ENCODE measurements around the gene AKAP17A. TPM values are rescaled to one million over a fixed set of nuclear protein-coding genes. Genes with fewer than 3 reads are reported as not detected.

The AKAP17A gene
- total RNA-seq, 1 donor from 2014 or later: 63.9 TPM

DNA sequence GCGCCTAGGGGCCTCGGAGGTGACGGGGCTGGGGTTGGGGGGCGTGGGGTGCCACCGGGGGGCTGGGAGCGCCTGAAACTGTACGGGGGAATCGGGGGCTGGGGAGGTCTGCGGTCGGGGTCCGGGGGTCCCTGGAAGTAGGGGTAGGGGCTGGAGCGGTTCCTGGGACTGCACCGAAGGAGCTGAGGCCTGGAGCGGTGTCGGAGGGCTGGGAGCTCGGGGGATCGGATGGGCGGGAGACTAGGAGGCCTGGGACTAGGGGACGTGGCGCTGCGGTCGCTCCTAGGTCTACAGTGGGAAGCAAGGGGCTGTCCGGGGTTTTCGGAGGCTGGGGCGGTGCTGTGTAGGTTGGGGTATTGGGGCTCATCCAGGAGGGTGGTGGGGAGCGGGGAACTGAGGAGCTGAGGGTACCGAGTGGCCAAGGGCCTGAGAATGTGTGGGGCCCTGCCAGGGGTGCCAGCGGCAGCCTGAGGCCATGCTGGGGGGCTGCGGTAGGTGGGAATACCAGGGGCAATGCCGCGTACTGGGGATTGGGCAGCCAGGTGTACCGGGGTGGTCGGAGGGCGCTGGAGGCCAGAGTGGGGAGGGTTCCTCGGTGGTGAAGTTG is 562 bp downstream of the AKAP17A start:
- Mint-ChIP-seq H3K36me3 (ENCODE audit: low read depth) (peaks cover 27% of the 10 kb centered on the region), H3K27me3 (ENCODE audit: insufficient read depth) (no peaks in the 10 kb centered on the region), H3K4me1 (ENCODE audit: low read depth) (peaks cover 10% of the 10 kb centered on the region), H3K4me3 (peak overlapping the region; percentile 95), H3K27ac (peak overlapping the region; percentile 93), H3K9me3 (no peaks in the 10 kb centered on the region)
- no peak for DNase-seq (ENCODE audit: low spot score)
- intact Hi-C loops (cut with micrococcal nuclease): loop anchor here (1.0 to 5.0 kb wide), 8 partner anchors 11 to 1015 kb away; partner anchors contain the start of genes P2RY8 and SLC25A6

GRCh38 chrX:1592470-1593142 is 1.2 kb downstream of the AKAP17A start:
- Mint-ChIP-seq H3K9me3 (no peaks in the 10 kb centered on the region), H3K27ac (peak overlapping the region; percentile 93), H3K36me3 (ENCODE audit: low read depth) (peaks cover 32% of the 10 kb centered on the region), H3K4me1 (ENCODE audit: low read depth) (peaks cover 10% of the 10 kb centered on the region), H3K27me3 (ENCODE audit: insufficient read depth) (no peaks in the 10 kb centered on the region), H3K4me3 (peak overlapping the region; percentile 95)
- DNase-seq (ENCODE audit: low spot score): no peak
- intact Hi-C loops (cut with micrococcal nuclease): loop anchor here (2.0 to 5.0 kb wide), 2 partner anchors 910 to 1015 kb away; no protein-coding TSS in a partner anchor

DNA sequence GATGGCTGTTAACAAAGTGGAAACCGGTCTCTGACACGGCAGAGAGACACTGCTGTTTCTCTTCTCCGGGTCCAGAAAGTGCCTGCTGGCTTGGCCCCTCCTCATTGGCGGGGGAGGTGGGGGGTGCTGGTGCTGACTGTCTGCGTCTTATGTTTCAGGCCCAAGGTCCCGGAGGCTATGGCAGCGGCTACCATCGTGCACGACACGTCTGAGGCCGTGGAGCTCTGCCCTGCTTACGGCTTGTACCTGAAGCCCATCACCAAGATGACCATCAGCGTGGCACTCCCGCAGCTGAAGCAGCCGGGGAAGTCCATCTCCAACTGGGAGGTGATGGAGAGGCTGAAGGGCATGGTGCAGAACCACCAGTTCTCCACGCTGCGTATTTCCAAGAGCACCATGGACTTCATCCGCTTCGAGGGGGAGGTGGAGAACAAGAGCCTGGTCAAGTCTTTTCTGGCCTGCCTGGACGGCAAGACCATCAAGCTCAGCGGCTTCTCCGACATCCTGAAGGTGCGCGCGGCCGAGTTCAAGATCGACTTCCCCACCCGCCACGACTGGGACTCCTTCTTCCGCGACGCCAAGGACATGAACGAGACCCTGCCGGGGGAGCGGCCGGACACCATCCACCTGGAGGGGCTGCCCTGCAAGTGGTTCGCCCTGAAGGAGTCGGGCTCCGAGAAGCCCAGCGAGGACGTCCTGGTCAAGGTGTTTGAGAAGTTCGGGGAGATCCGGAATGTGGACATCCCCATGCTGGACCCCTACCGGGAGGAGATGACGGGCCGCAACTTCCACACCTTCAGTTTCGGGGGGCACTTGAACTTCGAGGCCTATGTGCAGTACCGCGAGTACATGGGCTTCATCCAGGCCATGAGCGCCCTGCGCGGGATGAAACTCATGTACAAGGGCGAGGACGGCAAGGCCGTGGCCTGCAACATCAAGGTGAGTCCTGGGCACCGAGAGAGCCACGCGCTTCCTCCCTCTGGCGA is 2.2 kb downstream of the AKAP17A start:
- Mint-ChIP-seq H3K36me3 (ENCODE audit: low read depth) (peaks cover 37% of the 10 kb centered on the region), H3K27ac (peak overlapping the region; percentile 93), H3K27me3 (ENCODE audit: insufficient read depth) (no peaks in the 10 kb centered on the region), H3K9me3 (no peaks in the 10 kb centered on the region), H3K4me1 (ENCODE audit: low read depth) (peaks cover 10% of the 10 kb centered on the region), H3K4me3 (peak overlapping the region; percentile 95)
- no peak for DNase-seq (ENCODE audit: low spot score)
- intact Hi-C loops (cut with micrococcal nuclease): loop anchor here (2.0 to 5.0 kb wide), 2 partner anchors 909 to 1014 kb away; no protein-coding TSS in a partner anchor

- intact Hi-C loops (cut with micrococcal nuclease): no loop called here
- no peaks in the 10 kb centered on the region for H3K27me3 Mint-ChIP-seq (ENCODE audit: insufficient read depth)
- no peaks in the 10 kb centered on the region for H3K9me3 Mint-ChIP-seq
- no peak for DNase-seq (ENCODE audit: low spot score)
- no peak overlapping the region for H3K27ac Mint-ChIP-seq
- H3K4me1 Mint-ChIP-seq (ENCODE audit: low read depth): peaks cover 10% of the 10 kb centered on the region
- H3K36me3 Mint-ChIP-seq (ENCODE audit: low read depth): peaks cover 45% of the 10 kb centered on the region
- no peak overlapping the region for H3K4me3 Mint-ChIP-seq
These were observed 4.3 kb downstream of the AKAP17A start for GRCh38 chrX:1595711-1596060.

GRCh38 chrX:1596676-1597344 is 5.4 kb downstream of the AKAP17A start:
- no peaks in the 10 kb centered on the region for H3K27me3 Mint-ChIP-seq (ENCODE audit: insufficient read depth)

GRCh38 chrX:1597345-1598020 is 6.1 kb downstream of the AKAP17A start:
- Mint-ChIP-seq H3K4me1 (ENCODE audit: low read depth) (peaks cover 10% of the 10 kb centered on the region), H3K27ac (no peak overlapping the region), H3K36me3 (ENCODE audit: low read depth) (peaks cover 54% of the 10 kb centered on the region), H3K9me3 (no peaks in the 10 kb centered on the region), H3K27me3 (ENCODE audit: insufficient read depth) (no peaks in the 10 kb centered on the region), H3K4me3 (no peak overlapping the region)
- DNase-seq (ENCODE audit: low spot score): no peak
- intact Hi-C loops (cut with micrococcal nuclease): no loop called here

More at GRCh38 chrX:1596676-1597344, 5.4 kb downstream of the AKAP17A start:
- no peak for DNase-seq (ENCODE audit: low spot score)
- Mint-ChIP-seq H3K4me1 (ENCODE audit: low read depth) (peaks cover 10% of the 10 kb centered on the region), H3K9me3 (no peaks in the 10 kb centered on the region), H3K27ac (no peak overlapping the region), H3K4me3 (no peak overlapping the region), H3K36me3 (ENCODE audit: low read depth) (peaks cover 49% of the 10 kb centered on the region)
- intact Hi-C loops (cut with micrococcal nuclease): no loop called here

- Mint-ChIP-seq H3K27me3 (ENCODE audit: insufficient read depth) (no peaks in the 10 kb centered on the region), H3K9me3 (no peaks in the 10 kb centered on the region), H3K27ac (no peak overlapping the region), H3K4me3 (no peak overlapping the region), H3K4me1 (ENCODE audit: low read depth) (peaks cover 3% of the 10 kb centered on the region), H3K36me3 (ENCODE audit: low read depth) (peaks cover 52% of the 10 kb centered on the region)
- intact Hi-C loops (cut with micrococcal nuclease): no loop called here
- no peak for DNase-seq (ENCODE audit: low spot score)
These were observed 6.8 kb downstream of the AKAP17A start for GRCh38 chrX:1598021-1598875.

DNA sequence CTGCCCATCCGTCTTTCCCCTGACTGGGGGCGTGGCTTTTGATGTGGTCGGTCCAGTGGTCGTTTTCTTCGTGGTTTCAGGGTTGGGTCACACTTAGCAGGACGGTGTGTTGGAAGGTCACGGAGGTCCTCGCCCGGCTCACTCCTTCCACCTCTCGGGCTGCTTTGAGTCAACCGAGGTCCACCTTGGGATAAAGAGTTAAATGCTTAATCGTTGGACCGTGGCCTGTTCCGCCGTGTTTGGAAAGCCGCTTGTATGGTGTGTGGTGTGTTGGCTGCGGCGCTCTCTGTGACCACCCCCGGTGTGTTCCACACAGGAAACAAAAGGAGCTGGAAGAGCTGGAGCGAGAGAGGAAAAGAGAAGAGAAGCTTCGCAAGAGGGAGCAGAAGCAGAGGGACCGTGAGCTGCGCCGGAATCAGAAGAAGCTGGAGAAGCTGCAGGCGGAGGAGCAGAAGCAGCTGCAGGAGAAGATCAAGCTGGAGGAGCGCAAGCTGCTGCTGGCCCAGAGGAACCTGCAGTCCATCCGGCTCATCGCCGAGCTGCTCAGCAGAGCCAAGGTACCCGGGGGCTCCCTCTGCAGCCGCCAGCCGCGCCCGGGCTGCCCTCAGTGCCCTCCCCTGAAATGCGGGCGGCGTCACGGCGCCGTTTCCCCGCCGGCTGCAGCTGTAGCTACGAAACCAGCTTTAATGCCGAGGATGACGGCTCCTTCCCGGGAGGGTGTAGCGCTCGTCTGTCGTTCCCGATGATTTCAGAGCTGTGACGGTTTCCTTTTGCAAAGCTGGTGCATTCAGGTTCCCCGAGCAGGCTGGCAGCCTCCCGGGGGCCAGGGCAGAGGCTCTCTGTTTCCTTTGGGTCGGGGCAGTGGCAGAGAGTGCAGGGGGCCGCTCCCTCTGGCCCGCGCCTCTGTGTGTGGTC is 7.7 kb downstream of the AKAP17A start:
- no peak overlapping the region for H3K4me3 Mint-ChIP-seq
- H3K27me3 Mint-ChIP-seq (ENCODE audit: insufficient read depth): no peaks in the 10 kb centered on the region
- H3K4me1 Mint-ChIP-seq (ENCODE audit: low read depth): no peaks in the 10 kb centered on the region
- peaks cover 46% of the 10 kb centered on the region for H3K36me3 Mint-ChIP-seq (ENCODE audit: low read depth)
- no peaks in the 10 kb centered on the region for H3K9me3 Mint-ChIP-seq
- no peak for DNase-seq (ENCODE audit: low spot score)
- H3K27ac Mint-ChIP-seq: no peak overlapping the region
- intact Hi-C loops (cut with micrococcal nuclease): no loop called here

GRCh38 chrX:1599791-1600405 is 8.5 kb downstream of the AKAP17A start:
- Mint-ChIP-seq H3K27me3 (ENCODE audit: insufficient read depth) (no peaks in the 10 kb centered on the region), H3K36me3 (ENCODE audit: low read depth) (peaks cover 50% of the 10 kb centered on the region), H3K27ac (no peak overlapping the region), H3K9me3 (no peaks in the 10 kb centered on the region), H3K4me3 (no peak overlapping the region), H3K4me1 (ENCODE audit: low read depth) (no peaks in the 10 kb centered on the region)
- no peak for DNase-seq (ENCODE audit: low spot score)
- intact Hi-C loops (cut with micrococcal nuclease): no loop called here

- intact Hi-C loops (cut with micrococcal nuclease): no loop called here
- H3K4me3 Mint-ChIP-seq: no peak overlapping the region
- peaks cover 48% of the 10 kb centered on the region for H3K36me3 Mint-ChIP-seq (ENCODE audit: low read depth)
- H3K4me1 Mint-ChIP-seq (ENCODE audit: low read depth): no peaks in the 10 kb centered on the region
- no peaks in the 10 kb centered on the region for H3K27me3 Mint-ChIP-seq (ENCODE audit: insufficient read depth)
- H3K27ac Mint-ChIP-seq: no peak overlapping the region
- DNase-seq (ENCODE audit: low spot score): no peak
- no peaks in the 10 kb centered on the region for H3K9me3 Mint-ChIP-seq
These were observed 9.1 kb downstream of the AKAP17A start for GRCh38 chrX:1600406-1601050.

Data from activated T-helper 1 cell treated with anti-CD3 and anti-CD28 coated beads, Interleukin-12 subunit alpha, Interleukin-12 subunit beta, Interleukin-2, Interleukin-4 antibody, amounts not matched to agents 30 ng/mL and 10 ng/mL and 1 ng/mL, durations not matched to agents 14 hours and 24 hours and 36 hours (primary cell).